ENCODE data around the gene PRSS21.

DNA sequence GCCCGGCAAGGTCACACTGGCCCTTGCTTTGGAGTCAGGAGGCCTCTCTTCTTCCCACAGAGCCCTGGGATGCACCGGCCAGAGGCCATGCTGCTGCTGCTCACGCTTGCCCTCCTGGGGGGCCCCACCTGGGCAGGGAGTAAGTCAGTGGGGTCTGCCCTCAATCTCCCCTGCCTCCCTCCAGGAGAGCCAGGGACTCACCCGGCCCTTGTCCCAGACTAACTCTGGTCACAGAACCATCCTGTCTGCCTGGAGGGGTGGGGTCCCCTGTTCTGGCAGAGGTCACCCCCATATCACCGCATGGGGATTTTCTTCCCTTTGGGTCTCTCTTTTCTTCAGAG, 13.3 kb downstream of the PRSS21 start:
- TF ChIP-seq, protein P1, sequence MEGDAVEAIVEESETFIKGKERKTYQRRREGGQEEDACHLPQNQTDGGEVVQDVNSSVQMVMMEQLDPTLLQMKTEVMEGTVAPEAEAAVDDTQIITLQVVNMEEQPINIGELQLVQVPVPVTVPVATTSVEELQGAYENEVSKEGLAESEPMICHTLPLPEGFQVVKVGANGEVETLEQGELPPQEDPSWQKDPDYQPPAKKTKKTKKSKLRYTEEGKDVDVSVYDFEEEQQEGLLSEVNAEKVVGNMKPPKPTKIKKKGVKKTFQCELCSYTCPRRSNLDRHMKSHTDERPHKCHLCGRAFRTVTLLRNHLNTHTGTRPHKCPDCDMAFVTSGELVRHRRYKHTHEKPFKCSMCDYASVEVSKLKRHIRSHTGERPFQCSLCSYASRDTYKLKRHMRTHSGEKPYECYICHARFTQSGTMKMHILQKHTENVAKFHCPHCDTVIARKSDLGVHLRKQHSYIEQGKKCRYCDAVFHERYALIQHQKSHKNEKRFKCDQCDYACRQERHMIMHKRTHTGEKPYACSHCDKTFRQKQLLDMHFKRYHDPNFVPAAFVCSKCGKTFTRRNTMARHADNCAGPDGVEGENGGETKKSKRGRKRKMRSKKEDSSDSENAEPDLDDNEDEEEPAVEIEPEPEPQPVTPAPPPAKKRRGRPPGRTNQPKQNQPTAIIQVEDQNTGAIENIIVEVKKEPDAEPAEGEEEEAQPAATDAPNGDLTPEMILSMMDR (IDR thresholded peaks at IDR 0.05; ENCODE audit: low read depth, low read length, missing input control): no peak
- TF ChIP-seq, protein P2, sequence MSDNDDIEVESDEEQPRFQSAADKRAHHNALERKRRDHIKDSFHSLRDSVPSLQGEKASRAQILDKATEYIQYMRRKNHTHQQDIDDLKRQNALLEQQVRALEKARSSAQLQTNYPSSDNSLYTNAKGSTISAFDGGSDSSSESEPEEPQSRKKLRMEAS (IDR thresholded peaks at IDR 0.05): no peak
- TF ChIP-seq GABPA (IDR thresholded peaks at IDR 0.05 in 1 of 2, conservative IDR thresholded peaks at IDR 0.05 in 1 of 2): no peak
- no peak for TF ChIP-seq RAD21 (IDR thresholded peaks at IDR 0.05)
- TF ChIP-seq, protein P3, sequence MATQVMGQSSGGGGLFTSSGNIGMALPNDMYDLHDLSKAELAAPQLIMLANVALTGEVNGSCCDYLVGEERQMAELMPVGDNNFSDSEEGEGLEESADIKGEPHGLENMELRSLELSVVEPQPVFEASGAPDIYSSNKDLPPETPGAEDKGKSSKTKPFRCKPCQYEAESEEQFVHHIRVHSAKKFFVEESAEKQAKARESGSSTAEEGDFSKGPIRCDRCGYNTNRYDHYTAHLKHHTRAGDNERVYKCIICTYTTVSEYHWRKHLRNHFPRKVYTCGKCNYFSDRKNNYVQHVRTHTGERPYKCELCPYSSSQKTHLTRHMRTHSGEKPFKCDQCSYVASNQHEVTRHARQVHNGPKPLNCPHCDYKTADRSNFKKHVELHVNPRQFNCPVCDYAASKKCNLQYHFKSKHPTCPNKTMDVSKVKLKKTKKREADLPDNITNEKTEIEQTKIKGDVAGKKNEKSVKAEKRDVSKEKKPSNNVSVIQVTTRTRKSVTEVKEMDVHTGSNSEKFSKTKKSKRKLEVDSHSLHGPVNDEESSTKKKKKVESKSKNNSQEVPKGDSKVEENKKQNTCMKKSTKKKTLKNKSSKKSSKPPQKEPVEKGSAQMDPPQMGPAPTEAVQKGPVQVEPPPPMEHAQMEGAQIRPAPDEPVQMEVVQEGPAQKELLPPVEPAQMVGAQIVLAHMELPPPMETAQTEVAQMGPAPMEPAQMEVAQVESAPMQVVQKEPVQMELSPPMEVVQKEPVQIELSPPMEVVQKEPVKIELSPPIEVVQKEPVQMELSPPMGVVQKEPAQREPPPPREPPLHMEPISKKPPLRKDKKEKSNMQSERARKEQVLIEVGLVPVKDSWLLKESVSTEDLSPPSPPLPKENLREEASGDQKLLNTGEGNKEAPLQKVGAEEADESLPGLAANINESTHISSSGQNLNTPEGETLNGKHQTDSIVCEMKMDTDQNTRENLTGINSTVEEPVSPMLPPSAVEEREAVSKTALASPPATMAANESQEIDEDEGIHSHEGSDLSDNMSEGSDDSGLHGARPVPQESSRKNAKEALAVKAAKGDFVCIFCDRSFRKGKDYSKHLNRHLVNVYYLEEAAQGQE (IDR thresholded peaks at IDR 0.05): no peak
- TF ChIP-seq YY1 (IDR thresholded peaks at IDR 0.05): no peak
- TF ChIP-seq JUND (IDR thresholded peaks at IDR 0.05): no peak
- TF ChIP-seq RXRA (IDR thresholded peaks at IDR 0.05): no peak
- TF ChIP-seq, protein P4, sequence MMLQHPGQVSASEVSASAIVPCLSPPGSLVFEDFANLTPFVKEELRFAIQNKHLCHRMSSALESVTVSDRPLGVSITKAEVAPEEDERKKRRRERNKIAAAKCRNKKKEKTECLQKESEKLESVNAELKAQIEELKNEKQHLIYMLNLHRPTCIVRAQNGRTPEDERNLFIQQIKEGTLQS (IDR thresholded peaks at IDR 0.05): no peak
- no peak for TF ChIP-seq NR2F2 (IDR thresholded peaks at IDR 0.05)
- TF ChIP-seq SP1 (IDR thresholded peaks at IDR 0.05): no peak
- TF ChIP-seq FOXA1 (IDR thresholded peaks at IDR 0.05): no peak
- TF ChIP-seq TAF1 (conservative IDR thresholded peaks at IDR 0.05): no peak
- TF ChIP-seq, protein P5, sequence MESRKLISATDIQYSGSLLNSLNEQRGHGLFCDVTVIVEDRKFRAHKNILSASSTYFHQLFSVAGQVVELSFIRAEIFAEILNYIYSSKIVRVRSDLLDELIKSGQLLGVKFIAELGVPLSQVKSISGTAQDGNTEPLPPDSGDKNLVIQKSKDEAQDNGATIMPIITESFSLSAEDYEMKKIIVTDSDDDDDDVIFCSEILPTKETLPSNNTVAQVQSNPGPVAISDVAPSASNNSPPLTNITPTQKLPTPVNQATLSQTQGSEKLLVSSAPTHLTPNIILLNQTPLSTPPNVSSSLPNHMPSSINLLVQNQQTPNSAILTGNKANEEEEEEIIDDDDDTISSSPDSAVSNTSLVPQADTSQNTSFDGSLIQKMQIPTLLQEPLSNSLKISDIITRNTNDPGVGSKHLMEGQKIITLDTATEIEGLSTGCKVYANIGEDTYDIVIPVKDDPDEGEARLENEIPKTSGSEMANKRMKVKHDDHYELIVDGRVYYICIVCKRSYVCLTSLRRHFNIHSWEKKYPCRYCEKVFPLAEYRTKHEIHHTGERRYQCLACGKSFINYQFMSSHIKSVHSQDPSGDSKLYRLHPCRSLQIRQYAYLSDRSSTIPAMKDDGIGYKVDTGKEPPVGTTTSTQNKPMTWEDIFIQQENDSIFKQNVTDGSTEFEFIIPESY (IDR thresholded peaks at IDR 0.05): no peak

All from liver (tissue), 3 donors.